HepG2 (cell line): Measurements from ENCODE around the gene CERS6. TPM values are rescaled to one million over a fixed set of nuclear protein-coding genes. Genes with fewer than 3 reads are reported as not detected.

ENCODE experiments used
- ATAD3A ChIP-seq: sonication (generic); formaldehyde crosslinking; IDR thresholded peaks from 2 replicates; pipeline ENCODE4 v1.4.0; 2020; ENCODE audit warnings: missing genetic modification reagents
- CBFB ChIP-seq: sonication (generic); formaldehyde crosslinking; IDR thresholded peaks from 2 replicates; pipeline ENCODE4 v1.4.0; 2020; ENCODE audit warnings: missing genetic modification reagents
- CREB1 ChIP-seq, 2 experiments: fragments of 450-650 bp in 1 of 2; IDR thresholded peaks; 2 replicates each; pipeline ENCODE4 v1.6.1; 2016 to 2017; ENCODE audit warnings: control low read depth in 1 of 2, mild to moderate bottlenecking in 1 of 2, missing compliant biosample characterization in 1 of 2, missing genetic modification characterization in 1 of 2
- EZH2 ChIP-seq: conservative IDR thresholded peaks from 2 replicates; pipeline ENCODE4 v1.6.1; 2012; ENCODE audit warnings: mild to moderate bottlenecking, low read depth, low read length, moderate library complexity
- MIER2 ChIP-seq: IDR thresholded peaks from 2 replicates; pipeline ENCODE4 v1.6.1; 2016; ENCODE audit warnings: missing biosample characterization, missing genetic modification reagents
- NAIF1 ChIP-seq: sonication (generic); formaldehyde crosslinking; IDR thresholded peaks from 2 replicates; pipeline ENCODE4 v1.5.0; 2020; ENCODE audit warnings: mild to moderate bottlenecking, missing genetic modification reagents, borderline replicate concordance
- POLR2AphosphoS5 ChIP-seq: IDR thresholded peaks from 2 replicates; pipeline ENCODE4 v1.6.1; 2012; ENCODE audit warnings: low read depth, low read length
- SP1 ChIP-seq, 2 experiments: fragments of 450-650 bp in 1 of 2; sonication (generic) in 1 of 2; formaldehyde crosslinking in 1 of 2; IDR thresholded peaks; 2 replicates each; pipeline versions ENCODE4 v1.4.0 to v1.6.1; 2016 to 2020; ENCODE audit warnings: missing genetic modification reagents in 1 of 2
- ZFP36L1 ChIP-seq: sonication (generic); formaldehyde crosslinking; IDR thresholded peaks from 2 replicates; pipeline ENCODE4 v1.8.0; 2022; ENCODE audit warnings: mild to moderate bottlenecking, missing genetic modification reagents, moderate library complexity
- ZNF274 ChIP-seq: sonication (generic); formaldehyde crosslinking; IDR thresholded peaks from 2 replicates; pipeline ENCODE4 v1.5.1; 2020; ENCODE audit warnings: mild to moderate bottlenecking, missing genetic modification reagents
- ZNF337 ChIP-seq: sonication (generic); formaldehyde crosslinking; IDR thresholded peaks from 2 replicates; pipeline ENCODE4 v1.5.1; 2020; ENCODE audit warnings: missing genetic modification reagents, low read depth, mild to moderate bottlenecking, borderline replicate concordance
- ZNF33B ChIP-seq: sonication (generic); formaldehyde crosslinking; IDR thresholded peaks from 2 replicates; pipeline ENCODE4 v1.5.1; 2020; ENCODE audit warnings: mild to moderate bottlenecking, missing genetic modification reagents
- ZNF460 ChIP-seq: sonication (generic); formaldehyde crosslinking; IDR thresholded peaks from 2 replicates; pipeline ENCODE4 v1.5.1; 2020; ENCODE audit warnings: missing genetic modification reagents, mild to moderate bottlenecking, borderline replicate concordance
- ZNF562 ChIP-seq: sonication (generic); formaldehyde crosslinking; IDR thresholded peaks from 2 replicates; pipeline ENCODE4 v1.8.0; 2022; ENCODE audit warnings: missing genetic modification reagents, borderline replicate concordance
- ZNF678 ChIP-seq: sonication (generic); formaldehyde crosslinking; IDR thresholded peaks from 2 replicates; pipeline ENCODE4 v1.4.0; 2020; ENCODE audit warnings: mild to moderate bottlenecking, missing genetic modification reagents
- ZSCAN12 ChIP-seq: sonication (generic); formaldehyde crosslinking; IDR thresholded peaks from 2 replicates; pipeline ENCODE4 v1.9.0; 2021; ENCODE audit warnings: mild to moderate bottlenecking, missing genetic modification reagents
- polyA plus RNA-seq, 8 experiments: library from polyadenylated mRNA; depleted of rRNA in 3 of 8; stranded (reverse) in 7 of 8; unstranded in 1 of 8; fragments of >200 nt; fragmentation: Illumina TruSeq in 4 of 8; extraction: Trizol in 4 of 8; gene quantifications; 2 replicates each; pipeline versions ENCODE4 v1.2.1 to v1.2.3, GENCODE V29; 2011 to 2016; ENCODE audit warnings: low read depth in 4 of 8, missing spikeins in 1 of 8, mixed read lengths in 1 of 8; ENCODE audit not compliant: insufficient read depth in 1 of 8
- total RNA-seq, 5 experiments: library from RNA; depleted of rRNA; stranded (reverse); fragments of >200 nt; fragmentation: Illumina TruSeq; extraction: Trizol; gene quantifications; 2 replicates each; pipeline ENCODE4 v1.2.3, GENCODE V29; 2016; ENCODE audit warnings: low read depth in 1 of 5
- TF ChIP-seq, protein P1 (sequence below): sonication (generic); formaldehyde crosslinking; IDR thresholded peaks from 2 replicates; pipeline ENCODE4 v1.4.0; 2020; ENCODE audit warnings: missing genetic modification reagents
- TF ChIP-seq, protein P2 (sequence below): sonication (generic); formaldehyde crosslinking; IDR thresholded peaks from 2 replicates; pipeline ENCODE4 v1.4.0; 2020; ENCODE audit warnings: missing genetic modification reagents, low read depth, mild to moderate bottlenecking, borderline replicate concordance
- TF ChIP-seq, protein P3 (sequence below): sonication (generic); formaldehyde crosslinking; IDR thresholded peaks from 2 replicates; pipeline ENCODE4 v1.5.0; 2020; ENCODE audit warnings: missing genetic modification reagents
- TF ChIP-seq, protein P4 (sequence below): sonication (generic); formaldehyde crosslinking; IDR thresholded peaks from 2 replicates; pipeline ENCODE4 v1.4.0; 2020; ENCODE audit warnings: missing genetic modification reagents
- TF ChIP-seq, protein P5 (sequence below): sonication (generic); formaldehyde crosslinking; IDR thresholded peaks from 2 replicates; pipeline ENCODE4 v1.4.0; 2020; ENCODE audit warnings: missing genetic modification reagents

CERS6 gene
- total and polyA plus RNA-seq, 2 of the 13 experiments (the other 11 are each of a cell fraction or from before 2014, with no cell fraction given): 10.1 to 20.3 TPM

DNA sequence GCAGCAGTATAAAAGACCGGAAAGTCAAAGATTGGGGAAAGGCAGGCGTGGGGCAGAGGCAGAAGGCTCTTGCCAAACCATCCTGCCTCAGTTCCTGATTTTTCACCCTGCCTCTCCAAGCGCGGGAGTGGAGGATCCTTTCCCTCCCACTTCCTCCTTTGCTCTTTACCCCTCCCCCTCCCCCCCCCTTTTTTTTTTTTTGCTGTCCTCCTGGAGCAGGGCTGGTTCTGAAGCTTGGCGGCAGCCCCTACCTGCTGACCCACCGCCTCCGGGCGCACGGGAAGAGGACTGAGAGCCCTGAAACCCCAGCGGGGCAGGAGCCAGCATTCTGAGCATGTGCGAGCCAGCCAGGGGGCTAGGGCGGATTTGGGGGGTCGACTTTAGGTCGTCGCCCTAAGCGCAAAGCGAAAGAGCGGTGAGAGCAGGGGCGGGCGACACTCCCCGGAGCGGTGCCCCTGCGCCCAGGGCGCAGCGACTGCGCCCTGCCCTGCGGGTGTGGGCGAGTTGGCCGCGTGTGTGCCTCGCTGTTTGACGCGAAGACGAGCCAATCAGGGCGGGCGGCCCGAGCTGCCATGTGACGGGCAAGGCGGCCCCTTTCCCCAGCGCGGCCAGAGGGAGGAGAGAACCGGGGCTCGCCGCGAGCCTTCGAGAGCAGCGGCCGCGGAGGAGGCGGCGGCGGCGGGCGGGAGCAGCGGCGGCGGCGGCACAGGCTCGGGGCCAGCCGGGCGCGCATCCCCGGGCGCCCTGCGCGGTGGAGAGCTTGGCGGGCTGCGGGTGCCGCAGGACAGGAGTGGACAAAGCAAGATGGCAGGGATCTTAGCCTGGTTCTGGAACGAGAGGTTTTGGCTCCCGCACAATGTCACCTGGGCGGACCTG, at the start of gene CERS6 (continued):
- TF ChIP-seq, protein P1, sequence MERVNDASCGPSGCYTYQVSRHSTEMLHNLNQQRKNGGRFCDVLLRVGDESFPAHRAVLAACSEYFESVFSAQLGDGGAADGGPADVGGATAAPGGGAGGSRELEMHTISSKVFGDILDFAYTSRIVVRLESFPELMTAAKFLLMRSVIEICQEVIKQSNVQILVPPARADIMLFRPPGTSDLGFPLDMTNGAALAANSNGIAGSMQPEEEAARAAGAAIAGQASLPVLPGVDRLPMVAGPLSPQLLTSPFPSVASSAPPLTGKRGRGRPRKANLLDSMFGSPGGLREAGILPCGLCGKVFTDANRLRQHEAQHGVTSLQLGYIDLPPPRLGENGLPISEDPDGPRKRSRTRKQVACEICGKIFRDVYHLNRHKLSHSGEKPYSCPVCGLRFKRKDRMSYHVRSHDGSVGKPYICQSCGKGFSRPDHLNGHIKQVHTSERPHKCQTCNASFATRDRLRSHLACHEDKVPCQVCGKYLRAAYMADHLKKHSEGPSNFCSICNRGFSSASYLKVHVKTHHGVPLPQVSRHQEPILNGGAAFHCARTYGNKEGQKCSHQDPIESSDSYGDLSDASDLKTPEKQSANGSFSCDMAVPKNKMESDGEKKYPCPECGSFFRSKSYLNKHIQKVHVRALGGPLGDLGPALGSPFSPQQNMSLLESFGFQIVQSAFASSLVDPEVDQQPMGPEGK (CRISPR knock-in tag): peak; percentile 79
- TF ChIP-seq ZNF274 (CRISPR knock-in tag): peak; percentile 82
- TF ChIP-seq ZNF460 (CRISPR knock-in tag): no peak; the same call in 1 of the 2 replicates
- peak; percentile 98 for TF ChIP-seq ZFP36L1
- TF ChIP-seq ZNF33B (CRISPR knock-in tag): peak; percentile 91
- TF ChIP-seq ZSCAN12: peak; percentile 98
- no peak for TF ChIP-seq ZNF337 (CRISPR knock-in tag)
- peak; percentile 94 for TF ChIP-seq NAIF1 (CRISPR knock-in tag)
- TF ChIP-seq, protein P2, sequence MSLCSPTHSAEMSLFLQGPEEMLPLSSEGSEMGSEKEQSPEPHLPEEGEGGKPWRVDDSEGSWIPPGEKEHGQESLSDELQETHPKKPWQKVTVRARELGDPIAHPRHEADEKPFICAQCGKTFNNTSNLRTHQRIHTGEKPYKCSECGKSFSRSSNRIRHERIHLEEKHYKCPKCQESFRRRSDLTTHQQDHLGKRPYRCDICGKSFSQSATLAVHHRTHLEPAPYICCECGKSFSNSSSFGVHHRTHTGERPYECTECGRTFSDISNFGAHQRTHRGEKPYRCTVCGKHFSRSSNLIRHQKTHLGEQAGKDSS (CRISPR knock-in tag): peak; percentile 95; the same call in 1 of the 2 replicates
- peak; percentile 94; the same call in 1 of the 2 replicates for TF ChIP-seq ZNF562 (CRISPR knock-in tag)
- peak; percentile 96 for TF ChIP-seq ZNF678 (CRISPR knock-in tag)
- peak; percentile 74 for TF ChIP-seq POLR2AphosphoS5
- peak; percentile 73 for TF ChIP-seq CREB1 (IDR thresholded peaks at IDR 0.05)
- TF ChIP-seq CREB1 (CRISPR knock-in tag; IDR thresholded peaks at IDR 0.05): no peak
- TF ChIP-seq ATAD3A: peak; percentile 70
- no peak for TF ChIP-seq SP1 (IDR thresholded peaks at IDR 0.05)
- TF ChIP-seq SP1 (CRISPR knock-in tag; IDR thresholded peaks at IDR 0.05): peak; percentile 67; the same call in 1 of the 2 replicates
- peak; percentile 9; the same call in 1 of the 2 replicates for TF ChIP-seq MIER2
- TF ChIP-seq, protein P3, sequence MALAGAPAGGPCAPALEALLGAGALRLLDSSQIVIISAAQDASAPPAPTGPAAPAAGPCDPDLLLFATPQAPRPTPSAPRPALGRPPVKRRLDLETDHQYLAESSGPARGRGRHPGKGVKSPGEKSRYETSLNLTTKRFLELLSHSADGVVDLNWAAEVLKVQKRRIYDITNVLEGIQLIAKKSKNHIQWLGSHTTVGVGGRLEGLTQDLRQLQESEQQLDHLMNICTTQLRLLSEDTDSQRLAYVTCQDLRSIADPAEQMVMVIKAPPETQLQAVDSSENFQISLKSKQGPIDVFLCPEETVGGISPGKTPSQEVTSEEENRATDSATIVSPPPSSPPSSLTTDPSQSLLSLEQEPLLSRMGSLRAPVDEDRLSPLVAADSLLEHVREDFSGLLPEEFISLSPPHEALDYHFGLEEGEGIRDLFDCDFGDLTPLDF (CRISPR knock-in tag): peak; percentile 72
- TF ChIP-seq, protein P4, sequence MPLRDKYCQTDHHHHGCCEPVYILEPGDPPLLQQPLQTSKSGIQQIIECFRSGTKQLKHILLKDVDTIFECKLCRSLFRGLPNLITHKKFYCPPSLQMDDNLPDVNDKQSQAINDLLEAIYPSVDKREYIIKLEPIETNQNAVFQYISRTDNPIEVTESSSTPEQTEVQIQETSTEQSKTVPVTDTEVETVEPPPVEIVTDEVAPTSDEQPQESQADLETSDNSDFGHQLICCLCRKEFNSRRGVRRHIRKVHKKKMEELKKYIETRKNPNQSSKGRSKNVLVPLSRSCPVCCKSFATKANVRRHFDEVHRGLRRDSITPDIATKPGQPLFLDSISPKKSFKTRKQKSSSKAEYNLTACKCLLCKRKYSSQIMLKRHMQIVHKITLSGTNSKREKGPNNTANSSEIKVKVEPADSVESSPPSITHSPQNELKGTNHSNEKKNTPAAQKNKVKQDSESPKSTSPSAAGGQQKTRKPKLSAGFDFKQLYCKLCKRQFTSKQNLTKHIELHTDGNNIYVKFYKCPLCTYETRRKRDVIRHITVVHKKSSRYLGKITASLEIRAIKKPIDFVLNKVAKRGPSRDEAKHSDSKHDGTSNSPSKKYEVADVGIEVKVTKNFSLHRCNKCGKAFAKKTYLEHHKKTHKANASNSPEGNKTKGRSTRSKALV (CRISPR knock-in tag): peak; percentile 100
- TF ChIP-seq, protein P5, sequence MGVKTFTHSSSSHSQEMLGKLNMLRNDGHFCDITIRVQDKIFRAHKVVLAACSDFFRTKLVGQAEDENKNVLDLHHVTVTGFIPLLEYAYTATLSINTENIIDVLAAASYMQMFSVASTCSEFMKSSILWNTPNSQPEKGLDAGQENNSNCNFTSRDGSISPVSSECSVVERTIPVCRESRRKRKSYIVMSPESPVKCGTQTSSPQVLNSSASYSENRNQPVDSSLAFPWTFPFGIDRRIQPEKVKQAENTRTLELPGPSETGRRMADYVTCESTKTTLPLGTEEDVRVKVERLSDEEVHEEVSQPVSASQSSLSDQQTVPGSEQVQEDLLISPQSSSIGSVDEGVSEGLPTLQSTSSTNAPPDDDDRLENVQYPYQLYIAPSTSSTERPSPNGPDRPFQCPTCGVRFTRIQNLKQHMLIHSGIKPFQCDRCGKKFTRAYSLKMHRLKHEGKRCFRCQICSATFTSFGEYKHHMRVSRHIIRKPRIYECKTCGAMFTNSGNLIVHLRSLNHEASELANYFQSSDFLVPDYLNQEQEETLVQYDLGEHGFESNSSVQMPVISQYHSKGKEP (CRISPR knock-in tag): peak; percentile 96
- peak; percentile 92 for TF ChIP-seq CBFB (CRISPR knock-in tag)
- TF ChIP-seq EZH2: no peak
